Stimulated activated memory B cell treated with anti-CD40 and anti-IgM and Interleukin-4, amounts not matched to agents 10 μg/mL and 1 μg/mL and 100 μg/mL, for 72 hours (primary cell): Measurements from ENCODE around the gene MAPK8.
"Not testable (repeated sequence)": the region's sequence is repeated elsewhere in the genome, so short reads cannot be mapped to it uniquely, and the experiment has no call there.

Source experiments
- ATAC-seq: fragments of 150-1000 bp; cut with Tn5 transposase; 2 replicates; pipeline ENCODE4 v1.10.0; 2021
- H3K27ac Mint-ChIP-seq: one replicate; pipeline ENCODE4 v1.8.0; 2022; ENCODE audit warnings: mild to moderate bottlenecking, mixed read lengths
- H3K27me3 Mint-ChIP-seq: one replicate; pipeline ENCODE4 v1.8.0; 2022; ENCODE audit warnings: mixed read lengths
- H3K36me3 Mint-ChIP-seq: one replicate; pipeline ENCODE4 v1.8.0; 2022; ENCODE audit warnings: mixed read lengths
- H3K4me1 Mint-ChIP-seq: one replicate; pipeline ENCODE4 v1.8.0; 2022; ENCODE audit warnings: mixed read lengths
- H3K4me3 Mint-ChIP-seq: one replicate; pipeline ENCODE4 v1.8.0; 2022; ENCODE audit warnings: mild to moderate bottlenecking, moderate library complexity, mixed read lengths
- H3K9me3 Mint-ChIP-seq: one replicate; pipeline ENCODE4 v1.8.0; 2022; ENCODE audit warnings: mixed read lengths

Gene MAPK8

GRCh38 chr10:48400129-48400849 is 93.8 kb downstream of the MAPK8 start:
- Mint-ChIP-seq H3K27me3 (no peaks in the 10 kb centered on the region), H3K4me1 (peaks cover 20% of the 10 kb centered on the region), H3K4me3 (no peak overlapping the region), H3K9me3 (no peaks in the 10 kb centered on the region), H3K27ac (no peak overlapping the region), H3K36me3 (no peaks in the 10 kb centered on the region)
- ATAC-seq: no peak

GRCh38 chr10:48400850-48401220 is 94.4 kb downstream of the MAPK8 start:
- no peaks in the 10 kb centered on the region for H3K9me3 Mint-ChIP-seq
- ATAC-seq: no peak
- H3K27ac Mint-ChIP-seq: no peak overlapping the region
- no peaks in the 10 kb centered on the region for H3K27me3 Mint-ChIP-seq
- peaks cover 4% of the 10 kb centered on the region for H3K36me3 Mint-ChIP-seq
- no peak overlapping the region for H3K4me3 Mint-ChIP-seq
- H3K4me1 Mint-ChIP-seq: peaks cover 18% of the 10 kb centered on the region

GRCh38 chr10:48404646-48405045 is 98.2 kb downstream of the MAPK8 start:
- Mint-ChIP-seq H3K27me3 (no peaks in the 10 kb centered on the region), H3K4me3 (no peak overlapping the region), H3K9me3 (no peaks in the 10 kb centered on the region), H3K36me3 (peaks cover 8% of the 10 kb centered on the region), H3K4me1 (peaks cover 11% of the 10 kb centered on the region), H3K27ac (no peak overlapping the region)
- ATAC-seq: no peak

GRCh38 chr10:48406204-48406603 is 99.7 kb downstream of the MAPK8 start:
- Mint-ChIP-seq H3K27ac (no peak overlapping the region), H3K36me3 (peaks cover 8% of the 10 kb centered on the region), H3K9me3 (no peaks in the 10 kb centered on the region), H3K4me3 (no peak overlapping the region), H3K4me1 (no peaks in the 10 kb centered on the region), H3K27me3 (no peaks in the 10 kb centered on the region)
- ATAC-seq: no peak

- no peak for ATAC-seq
- Mint-ChIP-seq H3K4me3 (no peak overlapping the region), H3K9me3 (no peaks in the 10 kb centered on the region), H3K36me3 (peaks cover 8% of the 10 kb centered on the region), H3K4me1 (no peaks in the 10 kb centered on the region), H3K27me3 (no peaks in the 10 kb centered on the region), H3K27ac (no peak overlapping the region)
Observed at GRCh38 chr10:48406658-48407057, 100.2 kb downstream of the MAPK8 start.

GRCh38 chr10:48410503-48410902 is 104.0 kb downstream of the MAPK8 start:
- Mint-ChIP-seq H3K4me1 (no peaks in the 10 kb centered on the region), H3K36me3 (peaks cover 20% of the 10 kb centered on the region), H3K9me3 (peaks cover 8% of the 10 kb centered on the region), H3K27me3 (no peaks in the 10 kb centered on the region), H3K27ac (no peak overlapping the region), H3K4me3 (no peak overlapping the region)
- no peak for ATAC-seq

- no peaks in the 10 kb centered on the region for H3K27me3 Mint-ChIP-seq
- H3K4me3 Mint-ChIP-seq: no peak overlapping the region
- H3K27ac Mint-ChIP-seq: no peak overlapping the region
- peaks cover 12% of the 10 kb centered on the region for H3K36me3 Mint-ChIP-seq
- H3K4me1 Mint-ChIP-seq: no peaks in the 10 kb centered on the region
- peaks cover 8% of the 10 kb centered on the region for H3K9me3 Mint-ChIP-seq
- ATAC-seq: no peak
Observed at GRCh38 chr10:48411510-48411909, 105.0 kb downstream of the MAPK8 start.

GRCh38 chr10:48412081-48412480 is 105.6 kb downstream of the MAPK8 start:
- Mint-ChIP-seq H3K36me3 (peaks cover 12% of the 10 kb centered on the region), H3K27ac (no peak overlapping the region), H3K4me3 (no peak overlapping the region), H3K4me1 (no peaks in the 10 kb centered on the region), H3K9me3 (peaks cover 8% of the 10 kb centered on the region), H3K27me3 (no peaks in the 10 kb centered on the region)
- no peak for ATAC-seq

GRCh38 chr10:48412933-48413332 is 106.5 kb downstream of the MAPK8 start:
- peaks cover 8% of the 10 kb centered on the region for H3K9me3 Mint-ChIP-seq

GRCh38 chr10:48414160-48414559 is 107.7 kb downstream of the MAPK8 start:
- peaks cover 12% of the 10 kb centered on the region for H3K36me3 Mint-ChIP-seq
- H3K4me1 Mint-ChIP-seq: no peaks in the 10 kb centered on the region
- no peak overlapping the region for H3K4me3 Mint-ChIP-seq
- peaks cover 8% of the 10 kb centered on the region for H3K9me3 Mint-ChIP-seq
- no peak for ATAC-seq
- H3K27me3 Mint-ChIP-seq: no peaks in the 10 kb centered on the region
- H3K27ac Mint-ChIP-seq: no peak overlapping the region

More at GRCh38 chr10:48412933-48413332, 106.5 kb downstream of the MAPK8 start:
- H3K4me3 Mint-ChIP-seq: no peak overlapping the region
- no peaks in the 10 kb centered on the region for H3K27me3 Mint-ChIP-seq
- H3K4me1 Mint-ChIP-seq: no peaks in the 10 kb centered on the region
- H3K36me3 Mint-ChIP-seq: peaks cover 12% of the 10 kb centered on the region
- no peak for ATAC-seq
- no peak overlapping the region for H3K27ac Mint-ChIP-seq

GRCh38 chr10:48414778-48415177 is 108.3 kb downstream of the MAPK8 start:
- no peak overlapping the region for H3K27ac Mint-ChIP-seq
- no peaks in the 10 kb centered on the region for H3K4me1 Mint-ChIP-seq
- no peak overlapping the region for H3K4me3 Mint-ChIP-seq
- peaks cover 8% of the 10 kb centered on the region for H3K9me3 Mint-ChIP-seq
- no peaks in the 10 kb centered on the region for H3K27me3 Mint-ChIP-seq
- no peak for ATAC-seq
- peaks cover 12% of the 10 kb centered on the region for H3K36me3 Mint-ChIP-seq

GRCh38 chr10:48416584-48417232 is 110.2 kb downstream of the MAPK8 start:
- Mint-ChIP-seq H3K9me3 (peaks cover 8% of the 10 kb centered on the region), H3K4me3 (no peak overlapping the region), H3K27me3 (no peaks in the 10 kb centered on the region), H3K27ac (no peak overlapping the region), H3K36me3 (peaks cover 12% of the 10 kb centered on the region), H3K4me1 (no peaks in the 10 kb centered on the region)
- no peak for ATAC-seq

- Mint-ChIP-seq H3K4me3 (no peak overlapping the region), H3K36me3 (peaks cover 12% of the 10 kb centered on the region), H3K9me3 (peaks cover 5% of the 10 kb centered on the region), H3K27me3 (no peaks in the 10 kb centered on the region), H3K4me1 (no peaks in the 10 kb centered on the region), H3K27ac (no peak overlapping the region)
- no peak for ATAC-seq
Observed at GRCh38 chr10:48417374-48417773, 110.9 kb downstream of the MAPK8 start.

GRCh38 chr10:48418189-48418788 is 111.8 kb downstream of the MAPK8 start:
- H3K4me3 Mint-ChIP-seq: no peak overlapping the region
- H3K27me3 Mint-ChIP-seq: no peaks in the 10 kb centered on the region
- H3K9me3 Mint-ChIP-seq: no peaks in the 10 kb centered on the region
- H3K4me1 Mint-ChIP-seq: no peaks in the 10 kb centered on the region
- H3K36me3 Mint-ChIP-seq: peaks cover 18% of the 10 kb centered on the region
- no peak for ATAC-seq
- no peak overlapping the region for H3K27ac Mint-ChIP-seq

GRCh38 chr10:48419714-48420113 is 113.2 kb downstream of the MAPK8 start:
- Mint-ChIP-seq H3K36me3 (peaks cover 12% of the 10 kb centered on the region), H3K27ac (no peak overlapping the region), H3K4me3 (no peak overlapping the region), H3K9me3 (no peaks in the 10 kb centered on the region), H3K27me3 (no peaks in the 10 kb centered on the region), H3K4me1 (no peaks in the 10 kb centered on the region)
- no peak for ATAC-seq

GRCh38 chr10:48421862-48422261 is 115.4 kb downstream of the MAPK8 start:
- H3K36me3 Mint-ChIP-seq: peaks cover 12% of the 10 kb centered on the region
- not testable (repeated sequence) for H3K27me3 Mint-ChIP-seq, H3K4me3 Mint-ChIP-seq, H3K27ac Mint-ChIP-seq, H3K4me1 Mint-ChIP-seq, H3K9me3 Mint-ChIP-seq, ATAC-seq
